ENCODE results near the gene PTPRG. TPM values are rescaled to one million over a fixed set of nuclear protein-coding genes. Genes with fewer than 3 reads are reported as not detected.

PTPRG gene
- total RNA-seq, 1 donor from 2014 or later, result 25.2 TPM

- TF ChIP-seq CTCF (IDR thresholded peaks at IDR 0.05; ENCODE audit: insufficient read depth, low read length, poor library complexity, severe bottlenecking), result no peak
- H3K36me3 ChIP-seq (ENCODE audit: control insufficient read depth, insufficient read depth, low read length), result no peaks in the 10 kb centered on the region
- no peaks in the 10 kb centered on the region for H3K27me3 ChIP-seq (ENCODE audit: control insufficient read depth, insufficient read depth, low read length)
- no peak overlapping the region for H3K4me3 ChIP-seq (ENCODE audit: low read depth, low read length)
- no peak for DNase-seq (ENCODE audit: low read depth)
Measured at GRCh38 chr3:61899700-61900462, 338.5 kb downstream of the PTPRG start.

- DNase-seq (ENCODE audit: low read depth), result no peak
- TF ChIP-seq CTCF (IDR thresholded peaks at IDR 0.05; ENCODE audit: insufficient read depth, low read length, poor library complexity, severe bottlenecking), result no peak
- Histone ChIP-seq H3K27me3 (ENCODE audit: control insufficient read depth, insufficient read depth, low read length) (no peaks in the 10 kb centered on the region), H3K36me3 (ENCODE audit: control insufficient read depth, insufficient read depth, low read length) (no peaks in the 10 kb centered on the region), H3K4me3 (ENCODE audit: low read depth, low read length) (no peak overlapping the region)
Measured at GRCh38 chr3:61901496-61901895, 340.1 kb downstream of the PTPRG start.

GRCh38 chr3:61901986-61902385 lies 340.6 kb downstream of the PTPRG start:
- no peak for TF ChIP-seq CTCF (IDR thresholded peaks at IDR 0.05; ENCODE audit: insufficient read depth, low read length, poor library complexity, severe bottlenecking)
- H3K36me3 ChIP-seq (ENCODE audit: control insufficient read depth, insufficient read depth, low read length), result no peaks in the 10 kb centered on the region
- no peak overlapping the region for H3K4me3 ChIP-seq (ENCODE audit: low read depth, low read length)
- no peak for DNase-seq (ENCODE audit: low read depth)
- H3K27me3 ChIP-seq (ENCODE audit: control insufficient read depth, insufficient read depth, low read length), result no peaks in the 10 kb centered on the region

GRCh38 chr3:61903074-61903473 lies 341.7 kb downstream of the PTPRG start:
- DNase-seq (ENCODE audit: low read depth), result no peak
- Histone ChIP-seq H3K4me3 (ENCODE audit: low read depth, low read length) (no peak overlapping the region), H3K27me3 (ENCODE audit: control insufficient read depth, insufficient read depth, low read length) (no peaks in the 10 kb centered on the region), H3K36me3 (ENCODE audit: control insufficient read depth, insufficient read depth, low read length) (no peaks in the 10 kb centered on the region)
- no peak for TF ChIP-seq CTCF (IDR thresholded peaks at IDR 0.05; ENCODE audit: insufficient read depth, low read length, poor library complexity, severe bottlenecking)

GRCh38 chr3:61903931-61904657 lies 342.7 kb downstream of the PTPRG start:
- Histone ChIP-seq H3K27me3 (ENCODE audit: control insufficient read depth, insufficient read depth, low read length) (no peaks in the 10 kb centered on the region), H3K36me3 (ENCODE audit: control insufficient read depth, insufficient read depth, low read length) (no peaks in the 10 kb centered on the region), H3K4me3 (ENCODE audit: low read depth, low read length) (no peak overlapping the region)
- TF ChIP-seq CTCF (IDR thresholded peaks at IDR 0.05; ENCODE audit: insufficient read depth, low read length, poor library complexity, severe bottlenecking), result no peak
- DNase-seq (ENCODE audit: low read depth), result no peak
